Muscle of leg (tissue), 11 donors: Measurements from ENCODE around the gene FIGNL2. TPM values are rescaled to one million over a fixed set of nuclear protein-coding genes. Genes with fewer than 3 reads are reported as not detected.

Experiments used
- DNase-seq: peaks from one replicate; pipeline ENCODE4 v3.0.0; 2013
- H3K27ac ChIP-seq: one replicate; pipeline ENCODE4 v1.5.1; 2013; ENCODE audit warnings: mild to moderate bottlenecking, low read length, control low read depth
- H3K27me3 ChIP-seq: one replicate; pipeline ENCODE4 v1.6.1; 2013; ENCODE audit warnings: low read length; ENCODE audit not compliant: control insufficient read depth, insufficient read depth
- H3K36me3 ChIP-seq: one replicate; pipeline ENCODE4 v1.6.1; 2013; ENCODE audit warnings: low read length; ENCODE audit not compliant: control insufficient read depth, insufficient read depth
- H3K4me1 ChIP-seq: one replicate; pipeline ENCODE4 v1.6.1; 2013; ENCODE audit warnings: low read length; ENCODE audit not compliant: control insufficient read depth, insufficient read depth
- H3K4me3 ChIP-seq: one replicate; pipeline ENCODE4 v1.5.1; 2013; ENCODE audit warnings: low read length, control low read depth
- H3K9me3 ChIP-seq: replicated peaks from 2 replicates; pipeline ENCODE4 v1.6.1; 2013; ENCODE audit warnings: low read depth, low read length; ENCODE audit not compliant: control insufficient read depth
- WGBS: methylation state at CpG from one replicate; pipeline ENCODE4 v1.1.5; 2013; ENCODE audit warnings: missing lambda C conversion rate; ENCODE audit not compliant: insufficient coverage; 5-methylcytosine and 5-hydroxymethylcytosine counted together
- polyA plus RNA-seq, 8 donors: library from polyadenylated mRNA; unstranded; fragments of 120-200 nt; gene quantifications; one replicate each; pipeline versions ENCODE4 v1.2.1 to v1.2.3, GENCODE V29; 2013; ENCODE audit warnings: inconsistent platforms in 1 of 8, low replicate concordance in 1 of 8; ENCODE audit not compliant: insufficient read length in 8 of 8, insufficient read depth in 1 of 8
- total RNA-seq: library from RNA; stranded (reverse); fragments of 120-200 nt; gene quantifications from one replicate; pipeline ENCODE4 v1.2.4, GENCODE V29; 2013

Gene FIGNL2
- total and polyA plus RNA-seq, 9 donors = 0.90 to 1.7 (median 1.5) TPM

DNA sequence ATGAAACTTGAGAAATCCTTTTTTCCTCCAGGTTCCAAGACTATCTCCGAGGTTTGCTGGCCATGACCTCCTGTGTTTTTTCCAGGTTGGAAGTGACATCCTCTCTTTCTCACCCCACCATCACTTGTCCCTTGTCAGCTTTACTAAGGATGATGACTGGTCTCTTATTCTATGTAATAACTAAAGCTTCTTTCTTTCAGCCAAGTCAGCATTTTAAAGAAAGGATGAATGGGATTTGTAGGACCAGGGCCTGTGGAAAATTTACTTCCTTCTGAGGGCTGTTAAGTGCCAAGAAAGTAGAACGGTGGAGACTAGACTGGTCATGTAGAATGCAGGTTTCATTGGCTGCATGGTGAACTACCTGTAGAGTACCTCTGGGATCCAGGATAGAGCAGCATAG lies 73.6 kb downstream of the FIGNL2 start:
- Histone ChIP-seq H3K4me1 (no peaks in the 10 kb centered on the region), H3K36me3 (no peaks in the 10 kb centered on the region), H3K9me3 (no peaks in the 10 kb centered on the region), H3K27me3 (no peaks in the 10 kb centered on the region), H3K4me3 (no peak overlapping the region), H3K27ac (no peak overlapping the region)
- WGBS = 38% methylated on average over 1 of the region's 2 CpGs
- no peak for DNase-seq

DNA sequence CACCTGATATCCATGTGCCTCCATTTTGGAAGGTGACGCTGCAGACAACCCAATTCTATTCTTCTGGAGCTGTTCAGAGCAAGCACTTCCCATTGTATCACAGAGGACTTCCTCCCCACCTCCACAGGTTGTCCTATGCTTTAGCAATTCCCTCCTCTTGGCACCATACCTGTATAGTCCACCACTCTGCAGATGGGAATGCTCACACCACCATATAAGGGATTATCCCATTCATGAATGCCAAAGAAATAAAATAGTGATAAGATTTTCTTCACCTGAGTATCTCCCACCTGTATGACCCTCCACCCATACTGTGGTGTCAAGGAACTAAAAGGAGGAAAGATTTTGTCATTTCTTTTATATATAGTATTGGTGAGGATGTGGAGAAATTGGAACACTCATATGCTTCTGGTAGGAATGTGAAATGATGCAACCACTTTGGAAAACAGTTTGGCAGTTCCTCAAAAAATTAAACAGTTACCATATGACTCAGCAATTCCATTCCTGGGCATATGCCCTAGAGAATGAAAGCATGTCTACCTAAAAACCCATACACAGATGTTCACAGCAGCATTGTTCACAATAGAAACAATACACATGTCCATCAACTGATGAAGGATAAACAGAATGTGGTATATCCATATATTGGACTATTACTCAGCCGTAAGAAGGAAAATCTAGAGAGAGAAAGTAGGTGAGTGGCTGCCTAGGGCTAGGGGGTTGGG lies 75.2 kb downstream of the FIGNL2 start:
- WGBS = 100% methylated on average over 1 of the region's 2 CpGs
- Histone ChIP-seq H3K27me3 (no peaks in the 10 kb centered on the region), H3K36me3 (no peaks in the 10 kb centered on the region), H3K27ac (no peak overlapping the region), H3K9me3 (no peaks in the 10 kb centered on the region), H3K4me3 (no peak overlapping the region), H3K4me1 (no peaks in the 10 kb centered on the region)
- no peak for DNase-seq

DNA sequence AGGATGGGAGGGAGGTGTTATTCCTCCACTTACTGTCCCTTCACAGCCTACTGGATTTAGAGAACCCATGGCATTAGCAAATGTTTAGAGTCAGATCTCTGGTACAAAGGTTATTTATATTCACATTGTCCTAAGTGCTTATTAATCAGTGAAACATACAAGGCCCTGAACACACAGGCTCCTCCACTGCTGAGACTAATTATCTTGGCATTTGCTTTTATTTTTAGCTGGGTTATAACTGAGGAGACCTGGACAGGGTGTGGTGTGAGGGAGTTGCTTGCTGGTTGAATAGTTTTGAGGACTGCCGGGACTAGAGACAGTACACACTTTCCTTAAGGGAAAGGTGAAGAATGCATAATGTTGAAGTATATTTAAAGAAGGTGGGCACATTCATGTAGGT lies 77.5 kb downstream of the FIGNL2 start:
- H3K4me3 ChIP-seq = no peak overlapping the region
- no peaks in the 10 kb centered on the region for H3K36me3 ChIP-seq
- H3K4me1 ChIP-seq = no peaks in the 10 kb centered on the region
- H3K27ac ChIP-seq = no peak overlapping the region
- DNase-seq = no peak
- no peaks in the 10 kb centered on the region for H3K9me3 ChIP-seq
- H3K27me3 ChIP-seq = no peaks in the 10 kb centered on the region
- 40% methylated on average over 1 of the region's 1 CpG for WGBS

Other genes starting within 250 kb of the FIGNL2 start
- gene ANKRD33, start 39.4 kb upstream of the FIGNL2 start, total RNA-seq = 0.04 TPM
- under 1 TPM in 5 of 8 donors, not detected in 3; 0.06 to 0.18 (median 0.09) TPM for gene ANKRD33, start 39.4 kb upstream of the FIGNL2 start, polyA plus RNA-seq
- gene ACVRL1, start 58.8 kb upstream of the FIGNL2 start, total RNA-seq = 65.0 TPM
- 10 to 100 TPM; 51.5 to 63.8 (median 54.5) TPM for gene ACVRL1, start 58.8 kb upstream of the FIGNL2 start, polyA plus RNA-seq
- 7.7 TPM for gene ACVR1B, start 103.0 kb upstream of the FIGNL2 start, total RNA-seq
- gene ACVR1B, start 103.0 kb upstream of the FIGNL2 start, polyA plus RNA-seq = 10 to 100 TPM; 11.2 to 17.2 (median 15.7) TPM
- gene TAMALIN, start 158.2 kb upstream of the FIGNL2 start, total RNA-seq = 17.1 TPM
- 10 to 100 TPM; 17.0 to 25.1 (median 19.6) TPM for gene TAMALIN, start 158.2 kb upstream of the FIGNL2 start, polyA plus RNA-seq
- gene NR4A1, start 202.7 kb upstream of the FIGNL2 start, total RNA-seq = 23.7 TPM
- gene NR4A1, start 202.7 kb upstream of the FIGNL2 start, polyA plus RNA-seq = 10 to 100 TPM; 12.7 to 71.5 (median 36.7) TPM
- 32.1 TPM for gene ATG101, start 221.3 kb upstream of the FIGNL2 start, total RNA-seq
- 10 to 100 TPM; 25.4 to 36.9 (median 28.7) TPM for gene ATG101, start 221.3 kb upstream of the FIGNL2 start, polyA plus RNA-seq
- gene SMIM41, start 231.0 kb upstream of the FIGNL2 start, total RNA-seq = 0.13 TPM
- gene SMIM41, start 231.0 kb upstream of the FIGNL2 start, polyA plus RNA-seq = under 1 TPM in 6 of 8 donors, not detected in 2; 0.12 to 0.72 (median 0.26) TPM